Motor neuron (in vitro differentiated cells): ENCODE data around the gene PCDHB5. TPM values are rescaled to one million over a fixed set of nuclear protein-coding genes. Genes with fewer than 3 reads are reported as not detected.
A peak's percentile ranks its signal among the peaks of the same experiment; 100 is the strongest.
"Not testable (repeated sequence)": the region's sequence is repeated elsewhere in the genome, so short reads cannot be mapped to it uniquely, and the experiment has no call there.

ENCODE experiments used
- ATAC-seq, 8 experiments: fragments of 200-7000 bp; cut with Tn5 transposase; replicated peaks in 6 of 8; 2 replicates each; pipeline ENCODE4 v1.8.0; 2021; ENCODE audit warnings: mild to moderate bottlenecking in 8 of 8, moderate library complexity in 8 of 8
- H3K27ac ChIP-seq, 2 donors: fragments of 250-450 bp; sonication (Bioruptor Pico); 2 replicates each; pipeline ENCODE4 v1.9.0; 2021; ENCODE audit warnings: antibody characterized with exemption in 2 of 2, mild to moderate bottlenecking in 2 of 2, moderate library complexity in 1 of 2
- H3K4me1 ChIP-seq, 2 donors: fragments of 250-450 bp; sonication (Bioruptor Pico); replicated peaks in 1 of 2; 2 replicates each; pipeline ENCODE4 v1.6.1; 2021; ENCODE audit warnings: antibody characterized with exemption in 2 of 2, mild to moderate bottlenecking in 2 of 2, moderate library complexity in 1 of 2
- H3K4me3 ChIP-seq, 5 donors: fragments of 250-450 bp; sonication (Bioruptor Pico); 2 replicates each; pipeline ENCODE4 v1.9.0; 2021; ENCODE audit warnings: antibody characterized with exemption in 5 of 5, mild to moderate bottlenecking in 5 of 5, moderate library complexity in 4 of 5
- WGBS, 10 experiments: fragments of 450-650 bp; shearing (Covaris generic); methylation state at CpG; one replicate each; pipeline ENCODE4 v1.0.0; 2022; 5-methylcytosine and 5-hydroxymethylcytosine counted together
- in situ Hi-C, 9 experiments: fragments of 400-800 bp; cut with MboI; loops; one replicate each; pipeline ENCODE4 v1.15.0; 2021; ENCODE audit warnings: low sequenced_read_pairs in 9 of 9, low pct_unique_long_range_greater_than_20kb in 2 of 9; ENCODE audit not compliant: unreplicated experiment in 9 of 9
- total RNA-seq, 8 experiments: library from RNA; unstranded; fragments of 300-600 nt; gene quantifications; 2 replicates each; pipeline versions ENCODE4 v1.2.3 to v1.2.4, GENCODE V29; 2022

Gene PCDHB5
- total RNA-seq, 8 experiments from 2014 or later: 0.27 to 51.6 (median 8.5) TPM; not detected in 1

- H3K4me3 ChIP-seq, ATAC-seq, H3K4me1 ChIP-seq, H3K27ac ChIP-seq: not testable (repeated sequence)
- WGBS, 10 experiments: 20% methylated on average over 1 of the region's 28 CpGs; no CpG with 5 or more reads in 9 of the 10 experiments
- in situ Hi-C loops: loop anchor here in 1 of 9 experiments (25.0 kb wide), 1 partner anchor 104 kb away; no protein-coding TSS in a partner anchor
Measured at GRCh38 chr5:141157901-141158300, 22.9 kb downstream of the PCDHB5 start.

GRCh38 chr5:141172381-141173204 is 37.6 kb downstream of the PCDHB5 start, which contains the start of gene PCDHB7:
PCDHB7 (plus strand) TSS chr5:141172644; CDS start chr5:141172836, 192 bp downstream.
- Histone ChIP-seq H3K4me3 (peak within 1 kb of the TSS in 1 of 5 donors; percentile 25), H3K4me1 (no peaks in the 10 kb centered on the region), H3K27ac (no peak within 1 kb of the TSS)
- 11 to 80% (median 41%) methylated on average over 3 to 19 of the region's 20 CpGs for WGBS, 10 experiments
- peak in 1 of 8 experiments; percentile 27 for ATAC-seq
- in situ Hi-C loops: loop anchor here in 1 of 9 experiments (25.0 kb wide), 1 partner anchor 90 kb away; no protein-coding TSS in a partner anchor

GRCh38 chr5:141174291-141175104 is 39.5 kb downstream of the PCDHB5 start:
- H3K4me3 ChIP-seq, H3K27ac ChIP-seq, H3K4me1 ChIP-seq, ATAC-seq: not testable (repeated sequence)
- in situ Hi-C loops: loop anchor here in 5 of 9 experiments (25.0 kb wide), 2 partner anchors 88 to 388 kb away; no protein-coding TSS in a partner anchor
- 13 to 94% (median 40%) methylated on average over 3 to 15 of the region's 79 CpGs; no CpG with 5 or more reads in 4 of the 10 experiments for WGBS, 10 experiments

GRCh38 chr5:141175933-141176332 is 40.9 kb downstream of the PCDHB5 start:
- H3K27ac ChIP-seq: no peak overlapping the region
- 9 to 93% (median 80%) methylated on average over 1 of the region's 1 CpG; no CpG with 5 or more reads in 1 of the 10 experiments for WGBS, 10 experiments
- H3K4me3 ChIP-seq: no peak overlapping the region
- in situ Hi-C loops: loop anchor here in 4 of 9 experiments (25.0 kb wide), 1 partner anchor 386 kb away; no protein-coding TSS in a partner anchor
- no peak for ATAC-seq
- no peaks in the 10 kb centered on the region for H3K4me1 ChIP-seq

GRCh38 chr5:141177577-141178191 is 42.7 kb downstream of the PCDHB5 start, which contains the start of gene PCDHB8:
PCDHB8 (plus strand) TSS chr5:141177790; CDS start chr5:141178035, 245 bp downstream.
- in situ Hi-C loops: loop anchor here in 4 of 9 experiments (25.0 kb wide), 1 partner anchor 385 kb away; no protein-coding TSS in a partner anchor
- peak within 1 kb of the TSS in 2 of 5 donors; percentile 26 to 30 for H3K4me3 ChIP-seq
- WGBS, 10 experiments: 7 to 97% (median 34%) methylated on average over 3 to 12 of the region's 18 CpGs

GRCh38 chr5:141179371-141179770 is 44.4 kb downstream of the PCDHB5 start:
- not testable (repeated sequence) for H3K4me1 ChIP-seq, H3K4me3 ChIP-seq, H3K27ac ChIP-seq, ATAC-seq
- in situ Hi-C loops: loop anchor here in 4 of 9 experiments (25.0 kb wide), 1 partner anchor 383 kb away; no protein-coding TSS in a partner anchor
- WGBS, 10 experiments: 20 to 96% (median 52%) methylated on average over 2 to 19 of the region's 39 CpGs; no CpG with 5 or more reads in 7 of the 10 experiments

More at GRCh38 chr5:141177577-141178191, 42.7 kb downstream of the PCDHB5 start, which contains the start of gene PCDHB8:
- not testable (repeated sequence) for H3K27ac ChIP-seq, H3K4me1 ChIP-seq
- peak in 4 of 8 experiments; percentile 44 to 92 (median 51) for ATAC-seq

GRCh38 chr5:141179876-141180275 is 44.9 kb downstream of the PCDHB5 start:
- 8 to 80% (median 9%) methylated on average over 2 to 7 of the region's 32 CpGs; no CpG with 5 or more reads in 7 of the 10 experiments for WGBS, 10 experiments
- in situ Hi-C loops: loop anchor here in 4 of 9 experiments (25.0 kb wide), 1 partner anchor 382 kb away; no protein-coding TSS in a partner anchor

GRCh38 chr5:141180313-141180712 is 45.3 kb downstream of the PCDHB5 start:
- Histone ChIP-seq H3K27ac (no peak overlapping the region), H3K4me3 (no peak overlapping the region), H3K4me1 (no peaks in the 10 kb centered on the region)
- 0 to 80% (median 33%) methylated on average over 1 of the region's 1 CpG; no CpG with 5 or more reads in 5 of the 10 experiments for WGBS, 10 experiments
- in situ Hi-C loops: loop anchor here in 4 of 9 experiments (25.0 kb wide), 1 partner anchor 382 kb away; no protein-coding TSS in a partner anchor
- no peak for ATAC-seq

More at GRCh38 chr5:141179876-141180275, 44.9 kb downstream of the PCDHB5 start:
- not testable (repeated sequence) for H3K4me3 ChIP-seq, H3K4me1 ChIP-seq, H3K27ac ChIP-seq, ATAC-seq

GRCh38 chr5:141182248-141182647 is 47.2 kb downstream of the PCDHB5 start, which contains the start of gene PCDHB16:
PCDHB16 (plus strand) TSS chr5:141182387; CDS start chr5:141182560, 173 bp downstream.
- peak in 7 of 8 experiments; percentile 28 to 84 (median 57) for ATAC-seq

GRCh38 chr5:141184117-141184855 is 49.3 kb downstream of the PCDHB5 start:
- not testable (repeated sequence) for H3K4me3 ChIP-seq, ATAC-seq, H3K4me1 ChIP-seq, H3K27ac ChIP-seq
- WGBS, 10 experiments: 0 to 70% (median 5%) methylated on average over 1 to 7 of the region's 69 CpGs; no CpG with 5 or more reads in 6 of the 10 experiments
- in situ Hi-C loops: loop anchor here in 4 of 9 experiments (25.0 kb wide), 1 partner anchor 378 kb away; no protein-coding TSS in a partner anchor

More at GRCh38 chr5:141182248-141182647, 47.2 kb downstream of the PCDHB5 start, which contains the start of gene PCDHB16:
- WGBS, 10 experiments: 6 to 72% (median 26%) methylated on average over 3 to 13 of the region's 13 CpGs; no CpG with 5 or more reads in 2 of the 10 experiments
- H3K4me1 ChIP-seq: no peaks in the 10 kb centered on the region
- in situ Hi-C loops: loop anchor here in 4 of 9 experiments (25.0 kb wide), 1 partner anchor 380 kb away; no protein-coding TSS in a partner anchor
- peak within 1 kb of the TSS; percentile 4 to 31 (median 30) for H3K4me3 ChIP-seq
- no peak within 1 kb of the TSS for H3K27ac ChIP-seq
